ENCODE data around the gene CDH4.

CDH4 gene

DNA sequence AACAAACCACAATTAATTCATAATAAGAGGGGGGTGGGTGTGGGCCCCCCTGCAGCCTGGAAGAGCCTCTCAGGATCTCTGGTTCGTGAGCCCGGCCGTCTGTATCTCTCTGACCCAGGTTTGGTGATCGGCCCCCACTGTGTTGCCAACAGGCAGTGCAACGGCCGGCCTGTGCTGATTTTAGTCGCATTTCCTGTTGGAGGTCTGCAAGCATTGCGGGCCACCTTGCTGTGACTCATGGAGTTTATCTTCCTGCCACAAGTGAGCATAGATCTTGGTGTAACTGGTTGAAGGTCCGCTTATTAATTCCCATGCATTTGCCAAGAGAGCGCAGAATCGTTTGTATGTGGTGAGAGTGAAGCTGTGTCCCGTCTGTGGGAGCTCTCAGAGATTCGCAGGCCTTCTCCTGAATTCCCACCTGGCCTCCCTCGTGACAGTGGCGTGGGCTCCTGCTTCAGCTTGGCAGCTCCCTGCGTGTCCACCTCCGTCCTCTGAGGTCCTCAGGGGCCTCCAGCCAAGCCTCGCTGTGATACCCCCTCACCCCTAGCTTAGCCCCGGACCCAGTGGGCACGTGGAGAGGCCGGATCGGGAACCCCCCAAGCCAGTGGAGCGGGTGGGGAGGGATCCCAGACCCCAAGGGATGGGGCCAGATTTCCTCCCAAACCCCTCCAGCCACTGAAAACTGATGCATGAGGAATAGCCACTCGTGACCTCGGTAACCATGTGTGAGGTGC, 269.8 kb downstream of the CDH4 start:
- no peak for DNase-seq

- DNase-seq = no peak
Measured at GRCh38 chr20:61522498-61523090, 270.5 kb downstream of the CDH4 start.

GRCh38 chr20:61523145-61523544, 271.1 kb downstream of the CDH4 start:
- no peak for DNase-seq

GRCh38 chr20:61524951-61525666, 273.0 kb downstream of the CDH4 start:
- no peak for DNase-seq

- no peak for DNase-seq
Measured at GRCh38 chr20:61525781-61526431, 273.8 kb downstream of the CDH4 start.

GRCh38 chr20:61526907-61527306, 274.8 kb downstream of the CDH4 start:
- no peak for DNase-seq

DNA sequence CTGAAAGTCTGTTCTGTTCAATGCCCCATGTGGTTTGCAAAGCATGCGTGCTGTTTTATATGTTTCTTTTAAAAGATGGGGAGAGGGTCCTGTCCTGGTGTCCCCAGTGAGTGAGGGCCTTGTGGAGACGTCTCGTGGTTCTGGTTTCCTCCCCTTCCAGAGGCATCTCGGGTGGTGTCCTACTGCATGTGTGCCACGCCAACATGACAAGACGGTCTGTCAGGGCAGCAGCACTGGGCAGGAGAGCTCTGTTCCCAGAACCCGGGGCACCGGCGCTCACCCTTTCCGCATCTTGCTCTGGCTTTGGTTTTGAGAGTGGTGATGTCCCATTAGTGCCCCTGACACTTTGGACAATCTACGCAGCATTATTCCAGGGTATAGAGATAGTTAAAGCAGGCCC, 275.6 kb downstream of the CDH4 start:
- DNase-seq = no peak

GRCh38 chr20:61528591-61528990, 276.5 kb downstream of the CDH4 start:
- no peak for DNase-seq

- no peak for DNase-seq
Measured at GRCh38 chr20:61529354-61529753, 277.3 kb downstream of the CDH4 start.

GRCh38 chr20:61531553-61532345, 279.7 kb downstream of the CDH4 start:
- DNase-seq = no peak

GRCh38 chr20:61532736-61533135, 280.7 kb downstream of the CDH4 start:
- DNase-seq = no peak

GRCh38 chr20:61533231-61533631, 281.2 kb downstream of the CDH4 start:
- no peak for DNase-seq

DNA sequence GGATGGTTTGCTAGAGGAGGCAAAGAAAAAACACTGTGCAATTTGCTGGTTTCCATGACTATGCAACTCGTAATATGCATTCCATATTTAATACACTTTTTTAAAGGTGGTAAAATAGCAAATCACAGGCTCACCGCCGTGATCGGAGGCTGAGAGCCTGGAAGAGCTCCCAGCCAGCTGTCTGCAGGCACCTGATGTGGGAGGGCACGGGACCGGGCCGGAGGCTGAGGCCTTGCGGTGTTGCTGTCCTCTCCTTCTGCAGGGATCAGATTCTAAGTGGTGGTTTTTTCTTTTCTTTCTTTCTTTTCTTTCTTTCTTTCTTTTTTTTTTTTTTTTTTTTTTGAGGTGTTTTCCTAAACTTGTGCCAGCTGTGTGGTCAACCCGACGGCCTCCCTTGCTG, 282.3 kb downstream of the CDH4 start:
- no peak for DNase-seq

GRCh38 chr20:61535091-61535490, 283.0 kb downstream of the CDH4 start:
- DNase-seq = no peak

DNA sequence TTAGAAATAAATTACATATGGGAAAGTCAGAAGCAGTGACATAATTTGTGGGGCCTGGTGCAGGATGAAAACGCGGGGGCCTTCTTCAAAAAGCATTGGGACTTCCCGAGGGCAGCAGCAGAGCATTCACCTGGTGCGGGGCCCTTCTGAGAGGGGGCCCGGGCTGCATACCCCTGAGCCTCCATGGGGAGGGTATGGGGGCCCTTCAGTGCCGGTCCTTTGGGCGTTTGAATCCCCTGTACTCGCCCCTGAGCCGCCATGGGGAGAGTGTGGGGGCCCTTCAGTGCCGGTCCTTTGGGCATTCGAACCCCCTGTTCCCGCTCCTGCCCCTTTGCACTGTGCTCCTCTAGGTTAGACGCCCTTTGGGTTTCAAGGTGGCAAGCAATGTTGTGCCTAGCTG, 283.5 kb downstream of the CDH4 start:
- DNase-seq = no peak

GRCh38 chr20:61535956-61536355, 283.9 kb downstream of the CDH4 start:
- no peak for DNase-seq

- DNase-seq = no peak
Measured at GRCh38 chr20:61536671-61537070, 284.6 kb downstream of the CDH4 start.

DNA sequence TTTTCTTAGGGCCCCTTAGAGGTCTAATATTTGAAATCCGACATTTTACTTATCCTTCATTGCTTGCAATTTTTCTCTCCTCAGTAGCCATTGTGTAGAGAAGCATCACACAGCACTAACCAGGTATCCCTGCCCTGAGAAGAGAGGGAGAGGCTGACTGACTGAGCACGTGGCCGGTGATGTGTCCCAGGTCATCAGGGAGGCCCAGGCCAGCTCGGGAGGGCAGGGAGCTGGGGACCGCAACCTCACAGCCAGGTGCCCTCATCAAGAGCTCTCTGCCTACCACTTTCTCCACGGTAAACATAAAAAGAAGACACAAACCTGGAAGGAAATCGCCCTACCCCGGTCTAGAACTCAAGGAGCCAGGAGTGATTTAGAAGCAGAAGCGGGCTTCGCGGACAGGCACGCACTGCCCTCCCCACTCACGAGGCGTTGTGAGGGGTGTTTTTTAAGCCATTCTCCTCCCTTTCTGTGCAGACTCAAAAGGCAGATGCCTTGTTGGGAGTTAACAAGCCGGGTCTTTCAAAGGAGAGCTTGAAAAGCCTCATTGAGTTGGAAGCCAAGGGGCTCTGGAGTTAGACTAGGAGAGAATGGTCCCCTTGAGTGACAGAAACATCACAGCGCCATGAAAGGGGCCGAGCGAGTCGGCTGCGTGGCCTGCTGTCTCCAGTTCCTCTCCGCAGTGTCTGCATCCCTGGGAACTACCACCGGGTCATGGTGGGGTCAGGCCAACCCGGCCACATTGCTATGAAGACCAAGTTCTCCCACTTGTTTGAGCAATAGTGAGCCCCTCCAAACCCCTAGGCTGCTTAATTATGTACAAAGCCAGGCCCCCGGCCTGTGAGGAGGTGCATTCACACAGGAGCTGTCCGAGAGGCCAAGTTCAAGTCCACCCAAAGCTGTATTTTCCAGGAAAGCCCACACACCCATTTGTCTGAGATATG, 285.4 kb downstream of the CDH4 start:
- no peak for DNase-seq

DNA sequence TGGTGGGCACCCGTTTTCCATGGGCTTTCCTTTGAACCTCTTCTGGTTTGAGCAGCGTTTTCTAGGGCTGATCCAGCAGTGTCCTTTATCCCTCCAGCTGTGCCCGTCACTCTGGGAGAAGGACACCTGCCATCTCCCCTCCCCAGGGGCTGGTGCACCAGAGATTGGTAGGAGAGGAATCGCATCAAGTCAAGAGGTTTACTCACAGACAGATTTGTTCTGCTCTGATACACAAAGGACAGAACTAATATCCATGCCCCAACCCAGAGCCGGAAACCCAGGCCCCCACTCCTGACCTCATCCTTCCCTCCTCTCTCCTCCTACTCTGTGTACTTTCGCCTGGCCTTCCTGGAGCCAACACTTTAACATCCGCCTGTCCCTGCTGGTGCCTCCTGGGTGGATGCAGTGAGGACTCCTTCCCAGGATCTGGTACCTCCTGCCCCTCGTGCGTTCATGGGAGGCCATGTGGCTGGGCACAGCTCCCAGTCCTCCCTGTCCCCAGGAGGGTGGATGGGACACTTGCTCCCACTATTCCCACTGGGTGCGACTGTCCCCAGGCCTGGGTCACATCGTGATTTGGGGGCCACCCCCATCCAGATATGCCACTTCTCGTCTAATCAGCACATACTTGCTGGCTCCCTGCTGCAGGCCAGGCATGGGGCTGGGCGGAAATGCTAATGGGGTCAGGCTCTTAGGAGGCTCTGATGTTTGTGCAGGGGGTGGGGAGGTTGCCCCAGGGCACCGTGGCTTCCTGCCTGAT, 286.3 kb downstream of the CDH4 start:
- no peak for DNase-seq

GRCh38 chr20:61538943-61539265, 286.8 kb downstream of the CDH4 start:
- DNase-seq = no peak
